Osteoblast (primary cell): ENCODE data around the gene PRMT1. TPM values are rescaled to one million over a fixed set of nuclear protein-coding genes. Genes with fewer than 3 reads are reported as not detected.
A peak's percentile ranks its signal among the peaks of the same experiment; 100 is the strongest.

Experiments
- DNase-seq: peaks from one replicate; pipeline ENCODE4 v3.0.0; 2011; ENCODE audit warnings: low spot score, mixed read lengths; ENCODE audit not compliant: insufficient read length; ENCODE audit errors: missing footprints
- H2AFZ ChIP-seq: 2 replicates; pipeline ENCODE4 v1.6.0; 2011; ENCODE audit warnings: mild to moderate bottlenecking, low read length
- H3K27ac ChIP-seq: 2 replicates; pipeline ENCODE4 v1.5.1; 2011; ENCODE audit warnings: mild to moderate bottlenecking, low read depth, low read length, moderate library complexity
- H3K27me3 ChIP-seq: 2 replicates; pipeline ENCODE4 v1.6.0; 2012; ENCODE audit warnings: mild to moderate bottlenecking, control low read depth, inconsistent platforms, low read length, moderate library complexity; ENCODE audit not compliant: insufficient read depth
- H3K36me3 ChIP-seq: 2 replicates; pipeline ENCODE4 v1.5.1; 2011; ENCODE audit warnings: mild to moderate bottlenecking, low read length, control low read depth, moderate library complexity; ENCODE audit not compliant: insufficient read depth
- H3K4me1 ChIP-seq: 2 replicates; pipeline ENCODE4 v1.5.1; 2011; ENCODE audit warnings: mild to moderate bottlenecking, low read length, control low read depth, moderate library complexity; ENCODE audit not compliant: insufficient read depth
- H3K4me2 ChIP-seq: 2 replicates; pipeline ENCODE4 v1.6.0; 2011; ENCODE audit warnings: mild to moderate bottlenecking, low read length; ENCODE audit not compliant: insufficient read depth
- H3K4me3 ChIP-seq: fragments of 200-600 bp; sonication (generic); 3 replicates; pipeline ENCODE4 v1.5.1; 2012; ENCODE audit warnings: mild to moderate bottlenecking, low read length, inconsistent platforms; ENCODE audit not compliant: insufficient read depth
- H3K79me2 ChIP-seq: 2 replicates; pipeline ENCODE4 v1.6.0; 2012; ENCODE audit warnings: mild to moderate bottlenecking, low read length, control low read depth, inconsistent platforms; ENCODE audit not compliant: insufficient read depth
- H3K9me3 ChIP-seq: 2 replicates; pipeline ENCODE4 v1.5.1; 2011; ENCODE audit warnings: low read depth, low read length, control low read depth
- H4K20me1 ChIP-seq: 2 replicates; pipeline ENCODE4 v1.6.0; 2012; ENCODE audit warnings: mild to moderate bottlenecking, low read length, control low read depth; ENCODE audit not compliant: insufficient read depth
- total RNA-seq: library from RNA; depleted of rRNA; stranded (reverse); fragments of >200 nt; gene quantifications from 2 replicates; pipeline ENCODE4 v1.2.3, GENCODE V29; 2012
- TF ChIP-seq, protein P1 (sequence below): IDR thresholded peaks from 2 replicates; pipeline ENCODE4 v1.5.1; 2011; ENCODE audit warnings: mild to moderate bottlenecking, low read depth, low read length, moderate library complexity; ENCODE audit errors: extremely low read depth

PRMT1 gene
- total RNA-seq, 1 donor, result 208 TPM

DNA sequence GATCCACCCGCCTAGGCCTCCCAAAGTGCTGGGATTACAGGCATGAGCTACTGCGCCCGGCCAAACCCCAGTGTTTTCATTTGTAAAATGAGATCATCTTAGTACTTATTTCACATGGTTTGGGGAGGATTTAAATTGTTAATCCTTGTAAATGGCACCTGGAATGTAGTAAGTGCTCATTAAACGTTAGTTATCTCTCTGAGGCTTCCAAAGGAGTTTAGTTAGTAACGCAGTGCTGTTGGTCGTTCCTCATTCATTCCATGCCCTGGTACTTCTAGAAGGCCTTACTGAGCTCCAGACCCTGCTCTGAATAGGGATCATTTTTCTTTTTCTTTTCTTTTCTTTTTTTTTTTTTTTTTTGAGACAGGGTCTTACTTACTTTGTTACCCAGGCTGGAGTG lies 19.0 kb downstream of the PRMT1 start:
- Histone ChIP-seq H3K36me3 (no peaks in the 10 kb centered on the region), H3K4me2 (no peak overlapping the region), H3K4me1 (peaks cover 5% of the 10 kb centered on the region), H3K27me3 (no peaks in the 10 kb centered on the region), H3K4me3 (no peak overlapping the region), H2AFZ (no peak overlapping the region), H4K20me1 (no peaks in the 10 kb centered on the region), H3K9me3 (no peaks in the 10 kb centered on the region), H3K79me2 (no peaks in the 10 kb centered on the region), H3K27ac (no peak overlapping the region)
- TF ChIP-seq, protein P1, sequence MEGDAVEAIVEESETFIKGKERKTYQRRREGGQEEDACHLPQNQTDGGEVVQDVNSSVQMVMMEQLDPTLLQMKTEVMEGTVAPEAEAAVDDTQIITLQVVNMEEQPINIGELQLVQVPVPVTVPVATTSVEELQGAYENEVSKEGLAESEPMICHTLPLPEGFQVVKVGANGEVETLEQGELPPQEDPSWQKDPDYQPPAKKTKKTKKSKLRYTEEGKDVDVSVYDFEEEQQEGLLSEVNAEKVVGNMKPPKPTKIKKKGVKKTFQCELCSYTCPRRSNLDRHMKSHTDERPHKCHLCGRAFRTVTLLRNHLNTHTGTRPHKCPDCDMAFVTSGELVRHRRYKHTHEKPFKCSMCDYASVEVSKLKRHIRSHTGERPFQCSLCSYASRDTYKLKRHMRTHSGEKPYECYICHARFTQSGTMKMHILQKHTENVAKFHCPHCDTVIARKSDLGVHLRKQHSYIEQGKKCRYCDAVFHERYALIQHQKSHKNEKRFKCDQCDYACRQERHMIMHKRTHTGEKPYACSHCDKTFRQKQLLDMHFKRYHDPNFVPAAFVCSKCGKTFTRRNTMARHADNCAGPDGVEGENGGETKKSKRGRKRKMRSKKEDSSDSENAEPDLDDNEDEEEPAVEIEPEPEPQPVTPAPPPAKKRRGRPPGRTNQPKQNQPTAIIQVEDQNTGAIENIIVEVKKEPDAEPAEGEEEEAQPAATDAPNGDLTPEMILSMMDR, result no peak
- no peak for DNase-seq

- Histone ChIP-seq H3K4me2 (no peak overlapping the region), H3K27me3 (no peaks in the 10 kb centered on the region), H3K9me3 (no peaks in the 10 kb centered on the region), H3K36me3 (no peaks in the 10 kb centered on the region), H3K27ac (no peak overlapping the region), H2AFZ (no peak overlapping the region), H4K20me1 (no peaks in the 10 kb centered on the region), H3K4me1 (no peaks in the 10 kb centered on the region), H3K79me2 (no peaks in the 10 kb centered on the region), H3K4me3 (no peak overlapping the region)
- no peak for DNase-seq
- TF ChIP-seq, protein P1, result no peak
Measured at GRCh38 chr19:49696865-49697264, 19.8 kb downstream of the PRMT1 start.

DNA sequence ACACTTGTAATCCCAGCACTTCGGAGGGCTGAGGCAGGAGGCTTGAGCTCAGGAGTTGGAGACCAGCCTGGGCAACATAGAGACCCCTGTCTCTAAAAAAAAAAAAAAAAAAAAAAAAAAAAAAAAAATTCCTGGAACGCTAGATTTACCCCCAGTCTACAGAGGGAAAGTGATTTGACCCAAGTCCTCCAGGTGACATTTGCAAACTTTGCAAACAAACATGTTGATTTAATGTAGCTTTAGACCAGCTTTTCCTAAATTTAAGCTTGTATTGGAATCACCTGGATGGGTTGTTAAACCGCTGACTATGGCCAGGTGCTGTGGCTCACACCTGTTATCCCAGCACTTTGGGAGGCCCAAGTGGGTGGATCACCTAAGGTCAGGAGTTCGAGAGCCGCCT lies 22.3 kb downstream of the PRMT1 start:
- TF ChIP-seq, protein P1, result no peak
- Histone ChIP-seq H3K27me3 (no peaks in the 10 kb centered on the region), H3K36me3 (no peaks in the 10 kb centered on the region), H3K4me2 (no peak overlapping the region), H3K9me3 (no peaks in the 10 kb centered on the region), H3K79me2 (no peaks in the 10 kb centered on the region), H4K20me1 (no peaks in the 10 kb centered on the region), H3K4me3 (no peak overlapping the region), H3K4me1 (no peaks in the 10 kb centered on the region), H2AFZ (no peak overlapping the region), H3K27ac (no peak overlapping the region)
- DNase-seq, result peak; percentile 17

DNA sequence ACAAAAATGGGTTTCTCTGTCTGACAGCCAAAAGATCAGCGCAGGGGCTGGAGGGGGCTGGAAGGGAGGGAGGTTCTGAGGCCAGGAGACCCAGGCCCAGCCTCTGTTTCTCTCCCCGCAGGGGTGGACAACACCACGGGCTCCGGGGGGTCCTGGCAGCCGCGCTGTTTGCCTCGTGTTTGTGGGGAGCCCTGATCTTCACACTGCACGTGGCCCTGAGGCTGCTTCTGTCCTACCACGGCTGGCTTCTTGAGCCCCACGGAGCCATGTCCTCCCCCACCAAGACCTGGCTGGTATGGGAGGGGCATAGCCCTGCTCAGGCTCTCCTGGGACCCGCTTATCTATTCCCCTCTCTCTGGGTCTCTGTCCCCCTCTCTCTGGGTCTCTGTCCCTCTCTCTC lies 23.5 kb downstream of the PRMT1 start:
- DNase-seq, result peak; percentile 60
- no peak overlapping the region for H2AFZ ChIP-seq
- H3K4me3 ChIP-seq, result no peak overlapping the region
- no peak overlapping the region for H3K27ac ChIP-seq
- no peaks in the 10 kb centered on the region for H3K9me3 ChIP-seq
- no peaks in the 10 kb centered on the region for H3K27me3 ChIP-seq
- no peak overlapping the region for H3K4me2 ChIP-seq
- TF ChIP-seq, protein P1, result no peak
- H3K79me2 ChIP-seq, result no peaks in the 10 kb centered on the region
- H3K4me1 ChIP-seq, result no peaks in the 10 kb centered on the region
- H4K20me1 ChIP-seq, result no peaks in the 10 kb centered on the region
- no peaks in the 10 kb centered on the region for H3K36me3 ChIP-seq
